Measurements from ENCODE around the gene ABCG2.

ABCG2 gene

GRCh38 chr4:88202443-88202842, 44.0 kb upstream of the ABCG2 start:
- TF ChIP-seq REST (IDR thresholded peaks at IDR 0.05; ENCODE audit: insufficient read depth in 1 of 2, low read depth in 2 of 2, low read length in 2 of 2): no peak
- TF ChIP-seq FOXP2 (optimal IDR thresholded peaks at IDR 0.05; ENCODE audit: borderline replicate concordance, extremely low read depth, extremely low read length, insufficient read depth): no peak
- no peak for TF ChIP-seq POLR2AphosphoS5 (IDR thresholded peaks at IDR 0.05; ENCODE audit: low read depth, low read length)
- no peak for TF ChIP-seq SIN3A (IDR thresholded peaks at IDR 0.05; ENCODE audit: borderline replicate concordance, insufficient read depth, low read length)
- no peak for TF ChIP-seq TAF1 (IDR thresholded peaks at IDR 0.05; ENCODE audit: borderline replicate concordance, insufficient read depth, low read length)

- TF ChIP-seq SIN3A (IDR thresholded peaks at IDR 0.05; ENCODE audit: borderline replicate concordance, insufficient read depth, low read length) (no peak), TAF1 (IDR thresholded peaks at IDR 0.05; ENCODE audit: borderline replicate concordance, insufficient read depth, low read length) (no peak), POLR2AphosphoS5 (IDR thresholded peaks at IDR 0.05; ENCODE audit: low read depth, low read length) (no peak), REST (IDR thresholded peaks at IDR 0.05; ENCODE audit: insufficient read depth in 1 of 2, low read depth in 2 of 2, low read length in 2 of 2) (no peak), FOXP2 (optimal IDR thresholded peaks at IDR 0.05; ENCODE audit: borderline replicate concordance, extremely low read depth, extremely low read length, insufficient read depth) (no peak)
Measured at GRCh38 chr4:88200186-88200585, 41.7 kb upstream of the ABCG2 start.

- TF ChIP-seq SIN3A (IDR thresholded peaks at IDR 0.05; ENCODE audit: borderline replicate concordance, insufficient read depth, low read length) (no peak), TAF1 (IDR thresholded peaks at IDR 0.05; ENCODE audit: borderline replicate concordance, insufficient read depth, low read length) (no peak), POLR2AphosphoS5 (IDR thresholded peaks at IDR 0.05; ENCODE audit: low read depth, low read length) (no peak), REST (IDR thresholded peaks at IDR 0.05; ENCODE audit: insufficient read depth in 1 of 2, low read depth in 2 of 2, low read length in 2 of 2) (no peak), FOXP2 (optimal IDR thresholded peaks at IDR 0.05; ENCODE audit: borderline replicate concordance, extremely low read depth, extremely low read length, insufficient read depth) (no peak)
Measured at GRCh38 chr4:88196523-88197185, 38.2 kb upstream of the ABCG2 start.

- TF ChIP-seq TAF1 (IDR thresholded peaks at IDR 0.05; ENCODE audit: borderline replicate concordance, insufficient read depth, low read length): no peak
- TF ChIP-seq FOXP2 (optimal IDR thresholded peaks at IDR 0.05; ENCODE audit: borderline replicate concordance, extremely low read depth, extremely low read length, insufficient read depth): no peak
- TF ChIP-seq SIN3A (IDR thresholded peaks at IDR 0.05; ENCODE audit: borderline replicate concordance, insufficient read depth, low read length): no peak
- no peak for TF ChIP-seq POLR2AphosphoS5 (IDR thresholded peaks at IDR 0.05; ENCODE audit: low read depth, low read length)
- no peak for TF ChIP-seq REST (IDR thresholded peaks at IDR 0.05; ENCODE audit: insufficient read depth in 1 of 2, low read depth in 2 of 2, low read length in 2 of 2)
Measured at GRCh38 chr4:88196013-88196365, 37.5 kb upstream of the ABCG2 start.

Data from PFSK-1 (cell line).